GM12892 (cell line): Measurements from ENCODE around the gene SULF2.

ENCODE experiments used
- DNase-seq: peaks from one replicate; pipeline ENCODE4 v3.0.0; 2011; ENCODE audit not compliant: insufficient read length
- FAIRE-seq: peaks from 2 replicates; lab custom pipeline; 2011; peaks lifted over from hg19 to GRCh38; lab: Jason Lieb, UNC
- POLR2A ChIP-seq: IDR thresholded peaks from 2 replicates; pipeline ENCODE4 v1.6.1; 2011; ENCODE audit warnings: low read depth, low read length, control low read depth
- POLR2AphosphoS5 ChIP-seq: IDR thresholded peaks from 2 replicates; pipeline ENCODE4 v1.6.1; 2011; ENCODE audit warnings: low read depth, low read length, control low read depth
- TAF1 ChIP-seq: IDR thresholded peaks from 2 replicates; pipeline ENCODE4 v1.6.1; 2011; ENCODE audit warnings: low read depth, mild to moderate bottlenecking, control low read depth, low read length, borderline replicate concordance

The SULF2 gene

GRCh38 chr20:47788741-47789080 lies 3.4 kb upstream of the SULF2 start:
- no peak for FAIRE-seq
- TF ChIP-seq POLR2A: no peak
- no peak for TF ChIP-seq POLR2AphosphoS5
- TF ChIP-seq TAF1: no peak
- no peak for DNase-seq

GRCh38 chr20:47786765-47787107 lies 1.5 kb upstream of the SULF2 start:
- TF ChIP-seq POLR2AphosphoS5 (no peak), POLR2A (no peak), TAF1 (no peak)
- no peak for DNase-seq
- no peak for FAIRE-seq

- FAIRE-seq (peak; percentile 69), DNase-seq (peak; percentile 39)
- TF ChIP-seq POLR2A: no peak
- no peak for TF ChIP-seq POLR2AphosphoS5
- TF ChIP-seq TAF1: no peak
These were observed 828 bp upstream of the SULF2 start for GRCh38 chr20:47785854-47786764.

- DNase-seq: no peak
- no peak for FAIRE-seq
- TF ChIP-seq TAF1 (no peak), POLR2A (no peak), POLR2AphosphoS5 (no peak)
These were observed 526 bp downstream of the SULF2 start for GRCh38 chr20:47784599-47785310.

- TF ChIP-seq TAF1: no peak
- DNase-seq: no peak
- no peak for FAIRE-seq
These were observed 1.3 kb downstream of the SULF2 start for GRCh38 chr20:47783828-47784598.

- no peak for TF ChIP-seq POLR2AphosphoS5
- TF ChIP-seq POLR2A: no peak
- TF ChIP-seq TAF1: no peak
- FAIRE-seq (no peak), DNase-seq (no peak)
These were observed 2.2 kb downstream of the SULF2 start for GRCh38 chr20:47782920-47783552.

- FAIRE-seq: no peak
- TF ChIP-seq POLR2AphosphoS5 (no peak), POLR2A (no peak), TAF1 (no peak)
These were observed 3.2 kb downstream of the SULF2 start for GRCh38 chr20:47782076-47782475.

GRCh38 chr20:47781632-47782031 lies 3.6 kb downstream of the SULF2 start:
- no peak for FAIRE-seq
- TF ChIP-seq TAF1 (no peak), POLR2A (no peak), POLR2AphosphoS5 (no peak)
- no peak for DNase-seq

More at GRCh38 chr20:47782076-47782475, 3.2 kb downstream of the SULF2 start:
- DNase-seq: no peak

GRCh38 chr20:47780720-47781389 lies 4.4 kb downstream of the SULF2 start:
- FAIRE-seq (no peak), DNase-seq (no peak)
- no peak for TF ChIP-seq POLR2AphosphoS5
- no peak for TF ChIP-seq POLR2A
- TF ChIP-seq TAF1: no peak

GRCh38 chr20:47778398-47779354 lies 6.6 kb downstream of the SULF2 start:
- no peak for DNase-seq
- no peak for FAIRE-seq
- no peak for TF ChIP-seq TAF1
